ENCODE data around the gene SAMD1.

SAMD1 gene

GRCh38 chr19:14090509-14091080 lies at the start of gene SAMD1:
SAMD1 (minus strand) TSS chr19:14090751.
- DNase-seq (ENCODE audit: low spot score): peak; percentile 66

DNA sequence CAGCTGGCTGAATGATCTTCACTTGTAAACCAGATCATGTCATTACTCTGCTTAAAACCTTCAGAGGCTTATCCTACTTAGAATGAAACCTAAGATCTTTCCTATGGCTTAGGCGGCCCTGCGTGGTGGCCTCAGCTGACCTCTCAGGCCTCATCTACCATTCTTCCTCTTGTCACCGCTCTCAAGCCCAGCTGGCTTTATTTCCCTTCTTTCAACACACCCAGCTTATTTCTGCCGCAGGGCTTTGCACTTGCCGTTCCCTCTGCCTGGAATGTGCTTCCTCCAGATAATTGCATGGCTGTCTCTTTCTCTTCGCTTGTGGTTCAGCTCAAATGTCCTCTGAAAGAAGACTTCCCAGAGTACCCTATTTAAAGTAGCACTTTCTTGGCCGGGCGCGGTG lies 49.4 kb upstream of the SAMD1 start:
- no peak for DNase-seq (ENCODE audit: low spot score)

GRCh38 chr19:14138576-14139265 lies 48.2 kb upstream of the SAMD1 start:
- DNase-seq (ENCODE audit: low spot score): no peak

DNA sequence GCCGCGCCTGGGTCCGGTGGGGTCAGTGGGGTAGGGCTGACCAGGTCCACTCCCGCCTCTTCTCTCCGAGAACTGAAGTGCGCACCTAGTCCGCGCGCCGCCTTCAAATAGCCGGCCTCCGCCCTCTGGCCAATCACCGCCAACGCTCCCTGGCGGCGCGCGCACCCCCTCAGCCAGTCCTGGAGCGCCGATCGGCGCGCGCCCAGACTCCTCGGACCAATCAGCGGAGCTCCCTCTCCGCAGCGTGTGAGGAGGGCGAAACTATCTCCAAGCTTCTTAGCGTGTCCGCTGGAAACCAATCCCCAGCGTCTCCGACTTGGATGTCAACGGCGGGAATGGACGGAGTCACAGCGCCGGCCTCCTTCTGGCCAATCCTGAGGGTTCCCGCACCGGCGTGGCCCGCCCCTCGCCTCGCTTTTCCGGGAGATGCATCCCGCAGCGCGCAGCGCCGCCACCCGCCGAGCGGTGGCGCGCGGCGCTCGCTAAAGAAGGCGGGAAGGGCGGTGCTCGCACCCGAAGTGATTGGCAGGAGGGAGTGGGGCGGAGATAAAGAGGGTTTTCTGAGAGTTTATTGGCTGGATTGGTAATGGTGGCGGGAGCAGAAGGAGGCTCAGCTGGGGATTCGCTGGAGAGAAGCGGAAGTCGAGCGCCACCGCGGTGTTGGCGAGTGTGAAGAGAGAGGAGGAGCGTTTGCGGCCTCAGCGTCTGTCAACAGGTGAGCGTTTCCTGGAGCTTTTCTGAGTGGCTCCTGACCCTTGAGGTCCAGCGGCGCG lies 46.1 kb upstream of the SAMD1 start, which contains the start of gene ASF1B:
Gene ASF1B, minus strand, starts transcription at position 81 of the 773 bp plus-strand sequence. CDS start 133 bp downstream, outside the sequence.
- peak; percentile 97 for DNase-seq (ENCODE audit: low spot score)

DNA sequence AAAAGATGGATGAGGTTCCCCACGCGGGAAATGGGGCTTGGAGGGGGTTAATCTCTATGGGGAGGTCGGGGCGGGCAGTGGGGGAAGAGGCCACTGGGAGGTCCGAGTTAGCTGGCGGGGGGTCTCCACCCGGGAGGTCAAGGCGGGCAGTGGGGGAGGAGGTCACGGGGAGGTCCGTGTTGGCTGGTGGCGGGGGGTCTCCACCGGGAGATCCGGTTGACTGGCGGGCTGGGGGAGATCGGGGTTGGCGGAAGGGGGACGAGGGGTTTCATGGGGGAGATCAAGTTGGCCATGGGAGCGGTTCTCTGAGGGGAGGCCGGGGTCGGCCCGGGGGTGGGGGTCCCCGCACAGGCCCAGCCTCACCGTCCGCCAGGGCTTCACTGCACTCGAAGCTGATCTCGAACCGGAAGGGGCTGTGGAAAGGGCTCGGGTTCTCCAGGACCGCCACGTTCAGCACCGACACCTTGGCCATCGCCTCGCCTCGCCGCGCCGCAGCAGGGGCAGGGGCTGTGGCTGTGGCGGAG lies 45.5 kb upstream of the SAMD1 start:
- no peak for DNase-seq (ENCODE audit: low spot score)

DNA sequence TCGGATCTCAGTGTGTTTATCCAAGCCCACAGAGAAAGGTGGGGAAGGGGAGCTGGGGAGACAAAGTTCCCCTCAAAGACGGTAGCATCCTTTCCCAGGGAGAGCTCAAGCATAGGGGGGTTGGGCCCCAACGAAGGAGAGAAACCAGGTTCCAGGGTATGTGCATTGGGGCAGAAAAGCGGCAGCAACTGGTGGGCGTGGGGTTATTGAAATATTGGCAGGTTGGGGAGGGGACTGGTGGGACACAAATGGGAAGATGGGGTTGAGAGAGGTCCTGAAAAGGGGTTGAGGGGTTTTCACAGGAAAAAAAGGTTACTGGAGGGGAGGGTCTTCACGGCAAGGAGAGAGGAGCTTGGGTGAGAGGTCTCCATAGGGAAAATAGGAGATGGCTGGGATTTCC lies 44.8 kb upstream of the SAMD1 start:
- DNase-seq (ENCODE audit: low spot score): no peak

GRCh38 chr19:14127929-14128509 lies 37.5 kb upstream of the SAMD1 start:
- DNase-seq (ENCODE audit: low spot score): no peak

DNA sequence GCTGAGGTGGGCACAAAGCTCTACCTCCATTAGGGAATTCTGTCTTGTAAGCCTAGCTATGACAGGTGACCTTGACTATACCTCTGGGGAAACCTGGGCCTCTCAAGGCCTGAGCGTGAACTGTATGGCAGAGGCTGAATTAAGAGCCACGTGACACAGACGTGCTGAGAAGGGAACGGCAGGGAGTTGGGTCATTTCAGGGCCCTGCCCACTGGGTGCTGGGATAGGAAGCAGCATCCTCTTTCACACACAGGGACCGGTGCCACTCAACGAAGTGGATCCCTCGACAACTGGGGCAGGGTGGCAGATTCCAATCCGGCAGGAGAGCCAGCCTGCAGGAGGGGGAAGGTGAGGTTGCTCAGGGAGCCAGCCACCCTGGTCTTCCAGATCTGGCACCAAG lies 36.6 kb upstream of the SAMD1 start:
- no peak for DNase-seq (ENCODE audit: low spot score)

GRCh38 chr19:14122924-14123323 lies 32.4 kb upstream of the SAMD1 start:
- no peak for DNase-seq (ENCODE audit: low spot score)

GRCh38 chr19:14120497-14120780 lies 29.9 kb upstream of the SAMD1 start:
- no peak for DNase-seq (ENCODE audit: low spot score)

DNA sequence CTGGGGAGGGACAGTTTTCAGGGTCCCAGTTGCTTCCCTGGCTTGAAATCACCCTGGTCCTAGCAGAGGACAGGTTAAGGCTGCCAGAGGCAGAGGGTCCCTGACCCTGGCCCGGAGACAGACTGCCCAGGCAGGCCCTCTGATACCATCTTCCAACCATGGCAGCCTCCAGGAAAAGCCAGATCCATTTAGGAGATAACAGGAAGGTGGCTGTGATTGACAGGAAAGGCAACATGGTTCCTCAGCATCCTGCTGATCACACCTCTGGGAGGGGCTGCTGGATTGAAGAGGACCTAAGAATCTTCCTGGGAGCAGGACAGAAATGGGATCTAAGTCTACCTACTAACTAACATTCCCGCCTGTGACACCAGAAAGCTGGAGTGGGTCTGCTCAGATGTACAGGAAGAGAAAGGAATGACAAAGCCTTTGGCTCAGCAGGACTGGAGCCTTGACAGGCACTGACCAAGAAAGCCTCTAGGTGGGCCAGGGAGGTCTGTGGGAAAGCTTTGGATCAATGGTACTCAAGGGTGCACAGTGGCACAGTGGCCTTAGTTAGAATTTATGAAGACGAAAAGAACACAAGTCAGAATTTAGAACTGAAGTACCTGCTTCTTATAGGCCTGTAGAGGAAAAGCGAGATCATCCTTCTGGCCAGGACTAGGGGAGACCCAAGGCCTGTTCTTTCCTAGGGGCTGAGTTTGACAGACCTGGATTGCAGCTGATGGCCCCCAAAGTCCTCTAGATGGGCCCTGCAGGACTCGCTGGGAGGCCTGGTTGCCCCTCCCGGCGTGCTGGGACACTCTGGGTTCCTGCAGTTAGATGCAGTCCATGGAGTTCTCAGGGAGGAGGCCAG lies 29.3 kb upstream of the SAMD1 start:
- no peak for DNase-seq (ENCODE audit: low spot score)

GRCh38 chr19:14119146-14119545 lies 28.6 kb upstream of the SAMD1 start:
- DNase-seq (ENCODE audit: low spot score): no peak

DNA sequence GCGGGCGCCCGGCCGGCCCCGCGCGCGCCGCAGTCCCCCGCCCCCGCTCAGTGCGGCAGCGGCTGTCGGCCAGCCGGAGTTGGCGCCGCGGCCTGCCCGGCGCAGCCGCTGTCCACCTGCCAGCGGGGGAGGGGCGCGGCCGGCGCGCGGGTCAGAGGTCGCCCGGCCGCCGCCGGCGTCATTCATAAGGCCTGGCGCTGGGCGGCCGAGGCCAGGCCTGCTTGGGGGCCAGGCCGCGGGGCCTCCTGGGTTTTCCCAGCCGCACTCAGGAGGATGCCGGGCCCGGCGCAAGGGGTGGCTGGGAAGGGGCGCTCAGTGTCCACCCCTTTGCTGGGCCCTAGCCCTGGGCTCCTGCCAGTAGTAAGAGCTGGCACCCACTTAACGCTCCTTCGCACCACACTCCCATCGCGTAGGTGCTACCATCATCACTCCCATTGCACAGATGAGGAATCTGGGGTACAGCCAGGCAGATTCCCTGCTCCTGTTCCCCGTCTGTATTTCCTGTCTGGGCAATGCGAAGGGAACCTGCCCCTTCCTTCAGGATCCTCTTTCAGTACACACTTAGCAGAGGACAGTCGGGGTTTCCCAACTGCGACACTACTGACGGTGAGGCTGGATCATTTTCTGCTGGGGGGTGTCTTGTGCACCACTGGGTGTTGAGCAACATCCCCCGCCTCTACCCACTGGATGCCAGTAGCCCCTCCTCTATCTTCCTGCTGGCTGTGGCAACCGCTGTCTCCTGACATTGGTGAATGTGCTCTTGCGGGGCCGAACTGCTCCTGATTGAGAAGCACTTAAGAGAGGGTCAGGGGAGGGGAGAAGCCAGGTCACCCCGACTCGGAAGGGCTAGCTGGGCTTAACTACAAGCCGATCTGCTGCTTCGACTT lies 27.9 kb upstream of the SAMD1 start:
- no peak for DNase-seq (ENCODE audit: low spot score)

GRCh38 chr19:14117668-14118164 lies 27.2 kb upstream of the SAMD1 start, which contains the start of gene PRKACA:
PRKACA (minus strand) TSS chr19:14117762; CDS start chr19:14117547, 215 bp downstream.
- peak; percentile 98 for DNase-seq (ENCODE audit: low spot score)

DNA sequence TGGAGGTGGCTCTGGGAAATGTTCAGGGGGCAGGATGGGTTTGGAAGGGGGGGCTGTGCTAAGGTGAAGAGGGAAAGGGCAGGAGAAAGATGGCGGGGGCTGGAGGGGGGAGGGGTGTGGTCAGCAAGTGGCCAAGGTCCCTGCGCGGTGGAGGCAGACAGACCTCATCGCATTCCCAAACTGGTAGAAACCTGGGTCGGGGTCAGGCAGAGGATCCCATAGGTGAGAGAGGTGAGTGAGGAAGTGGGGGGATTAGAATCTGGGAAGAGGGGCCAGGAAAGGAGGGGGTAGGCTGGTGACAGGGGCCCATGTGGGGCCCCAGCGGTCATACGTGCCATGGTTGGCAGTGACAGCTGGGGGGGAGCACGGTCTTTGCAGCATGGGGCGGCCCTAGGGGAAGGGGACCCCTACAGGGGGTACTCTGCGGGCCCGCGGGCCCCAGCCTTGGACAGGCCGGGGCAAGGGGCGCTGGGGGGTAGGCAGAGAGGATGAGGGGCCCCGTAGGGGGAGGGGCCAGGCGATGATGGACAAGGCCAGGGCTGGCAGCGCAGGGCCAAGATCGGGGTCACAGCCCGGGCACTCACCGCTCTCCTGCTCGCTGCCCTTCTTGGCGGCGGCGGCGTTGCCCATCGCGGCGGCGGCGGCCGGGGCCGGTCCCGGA lies 26.5 kb upstream of the SAMD1 start:
- no peak for DNase-seq (ENCODE audit: low spot score)

- DNase-seq (ENCODE audit: low spot score): no peak
Measured at GRCh38 chr19:14116525-14116917, 26.0 kb upstream of the SAMD1 start.

- no peak for DNase-seq (ENCODE audit: low spot score)
Measured at GRCh38 chr19:14115756-14116155, 25.2 kb upstream of the SAMD1 start.

GRCh38 chr19:14114854-14115253 lies 24.3 kb upstream of the SAMD1 start:
- peak; percentile 59 for DNase-seq (ENCODE audit: low spot score)

DNA sequence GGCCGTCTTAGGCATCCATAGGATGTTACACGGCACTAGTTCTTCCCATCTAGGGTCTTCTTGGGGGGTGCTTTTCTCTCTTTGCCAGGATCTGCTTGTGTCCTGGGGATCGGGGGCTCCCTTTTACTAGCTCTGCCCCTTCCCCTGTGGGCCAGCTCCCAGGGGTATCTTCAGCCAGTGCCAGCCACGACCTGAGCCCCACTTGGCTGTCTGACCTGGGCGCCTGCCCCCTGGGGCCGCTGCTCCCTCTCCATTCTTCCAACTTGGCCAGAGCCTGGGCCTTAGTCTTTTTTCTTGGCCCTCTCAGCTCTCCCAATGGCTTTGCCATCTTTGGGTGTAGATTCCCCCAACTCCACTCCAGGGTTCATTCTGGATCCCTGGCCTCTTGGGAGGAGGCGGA lies 23.9 kb upstream of the SAMD1 start:
- DNase-seq (ENCODE audit: low spot score): no peak

Measured in HuH-7 (cell line).